OCI-LY1 (cell line): ENCODE measurements around the gene VPS26B.

Experiments used
- H2AFZ ChIP-seq: fragments of 200-600 bp; sonication (generic), shearing (Covaris generic); 2 replicates; pipeline ENCODE4 v1.6.0; 2014; ENCODE audit warnings: antibody characterized with exemption, mild to moderate bottlenecking, low read length
- H3F3A ChIP-seq: fragments of 200-600 bp; sonication (generic), shearing (Covaris generic); 2 replicates; pipeline ENCODE4 v1.6.0; 2014; ENCODE audit warnings: mild to moderate bottlenecking, antibody characterized with exemption, low read length, moderate library complexity; ENCODE audit not compliant: insufficient read depth
- H3K27ac ChIP-seq: fragments of 200-600 bp; sonication (generic); 2 replicates; pipeline ENCODE4 v1.5.1; 2014; ENCODE audit warnings: low read length, mixed run types, mild to moderate bottlenecking, low read depth; ENCODE audit not compliant: poor library complexity, severe bottlenecking
- H3K27me3 ChIP-seq: fragments of 200-600 bp; sonication (generic); 2 replicates; pipeline ENCODE4 v1.6.0; 2014; ENCODE audit warnings: antibody characterized with exemption, mild to moderate bottlenecking, low read length, moderate library complexity; ENCODE audit not compliant: insufficient read depth
- H3K36me3 ChIP-seq: fragments of 200-600 bp; sonication (generic); 2 replicates; pipeline ENCODE4 v1.6.1; 2014; ENCODE audit warnings: mild to moderate bottlenecking, antibody characterized with exemption, low read length, moderate library complexity, mixed read lengths; ENCODE audit not compliant: insufficient read depth
- H3K4me1 ChIP-seq: fragments of 200-600 bp; sonication (generic); 2 replicates; pipeline ENCODE4 v1.5.1; 2014; ENCODE audit warnings: mild to moderate bottlenecking, low read length, moderate library complexity; ENCODE audit not compliant: insufficient read depth, severe bottlenecking
- H3K4me2 ChIP-seq: fragments of 200-600 bp; sonication (generic), shearing (Covaris generic); 2 replicates; pipeline ENCODE4 v1.6.1; 2014; ENCODE audit warnings: low read length
- H3K4me3 ChIP-seq: fragments of 200-600 bp; sonication (generic); 2 replicates; pipeline ENCODE4 v1.5.1; 2014; ENCODE audit warnings: low read length, low read depth, mild to moderate bottlenecking, mixed read lengths; ENCODE audit not compliant: poor library complexity, severe bottlenecking
- H3K79me2 ChIP-seq: fragments of 200-600 bp; shearing (Covaris generic); 2 replicates; pipeline ENCODE4 v1.6.1; 2016; ENCODE audit warnings: mixed run types, low read length, mixed read lengths; ENCODE audit not compliant: insufficient read depth
- H3K9ac ChIP-seq: fragments of 200-600 bp; sonication (generic), shearing (Covaris generic); 2 replicates; pipeline ENCODE4 v1.6.1; 2014; ENCODE audit warnings: mild to moderate bottlenecking, low read length, mixed read lengths
- H3K9me2 ChIP-seq: fragments of 200-600 bp; sonication (generic), shearing (Covaris generic); 2 replicates; pipeline ENCODE4 v1.6.1; 2014; ENCODE audit warnings: low read depth, mild to moderate bottlenecking, low read length, mixed read lengths
- H3K9me3 ChIP-seq: fragments of 200-600 bp; shearing (Covaris generic); 2 replicates; pipeline ENCODE4 v1.6.1; 2014; ENCODE audit warnings: low read length, mixed read lengths
- H4K20me1 ChIP-seq: fragments of 200-600 bp; sonication (generic), shearing (Covaris generic); 2 replicates; pipeline ENCODE4 v1.6.0; 2016; ENCODE audit warnings: mild to moderate bottlenecking, low read length; ENCODE audit not compliant: insufficient read depth
- EZH2 ChIP-seq: fragments of 200-600 bp; sonication (generic), shearing (Covaris generic); IDR thresholded peaks from 2 replicates; pipeline ENCODE4 v1.8.0; 2017; ENCODE audit warnings: borderline replicate concordance, mixed run types, mild to moderate bottlenecking, antibody characterized with exemption, low read length, moderate library complexity, mixed read lengths
- TF ChIP-seq, protein P1 (sequence below): fragments of 200-600 bp; sonication (generic), shearing (Covaris generic); IDR thresholded peaks from 2 replicates; pipeline ENCODE4 v1.5.1; 2017; ENCODE audit warnings: mild to moderate bottlenecking, antibody characterized with exemption, low read length, moderate library complexity, mixed read lengths

The VPS26B gene

GRCh38 chr11:134289167-134289566 lies 64.7 kb downstream of the VPS26B start:
- Histone ChIP-seq H3K4me2 (no peak overlapping the region), H3K4me3 (no peak overlapping the region), H3K9me2 (no peaks in the 10 kb centered on the region), H2AFZ (no peak overlapping the region), H3K27ac (no peak overlapping the region), H3K4me1 (no peaks in the 10 kb centered on the region), H3K79me2 (no peaks in the 10 kb centered on the region), H3K9me3 (no peaks in the 10 kb centered on the region), H3K27me3 (no peaks in the 10 kb centered on the region), H4K20me1 (no peaks in the 10 kb centered on the region), H3K9ac (no peak overlapping the region), H3K36me3 (no peaks in the 10 kb centered on the region), H3F3A (no peaks in the 10 kb centered on the region)
- TF ChIP-seq, protein P1, sequence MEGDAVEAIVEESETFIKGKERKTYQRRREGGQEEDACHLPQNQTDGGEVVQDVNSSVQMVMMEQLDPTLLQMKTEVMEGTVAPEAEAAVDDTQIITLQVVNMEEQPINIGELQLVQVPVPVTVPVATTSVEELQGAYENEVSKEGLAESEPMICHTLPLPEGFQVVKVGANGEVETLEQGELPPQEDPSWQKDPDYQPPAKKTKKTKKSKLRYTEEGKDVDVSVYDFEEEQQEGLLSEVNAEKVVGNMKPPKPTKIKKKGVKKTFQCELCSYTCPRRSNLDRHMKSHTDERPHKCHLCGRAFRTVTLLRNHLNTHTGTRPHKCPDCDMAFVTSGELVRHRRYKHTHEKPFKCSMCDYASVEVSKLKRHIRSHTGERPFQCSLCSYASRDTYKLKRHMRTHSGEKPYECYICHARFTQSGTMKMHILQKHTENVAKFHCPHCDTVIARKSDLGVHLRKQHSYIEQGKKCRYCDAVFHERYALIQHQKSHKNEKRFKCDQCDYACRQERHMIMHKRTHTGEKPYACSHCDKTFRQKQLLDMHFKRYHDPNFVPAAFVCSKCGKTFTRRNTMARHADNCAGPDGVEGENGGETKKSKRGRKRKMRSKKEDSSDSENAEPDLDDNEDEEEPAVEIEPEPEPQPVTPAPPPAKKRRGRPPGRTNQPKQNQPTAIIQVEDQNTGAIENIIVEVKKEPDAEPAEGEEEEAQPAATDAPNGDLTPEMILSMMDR, result no peak
- no peak for TF ChIP-seq EZH2

DNA sequence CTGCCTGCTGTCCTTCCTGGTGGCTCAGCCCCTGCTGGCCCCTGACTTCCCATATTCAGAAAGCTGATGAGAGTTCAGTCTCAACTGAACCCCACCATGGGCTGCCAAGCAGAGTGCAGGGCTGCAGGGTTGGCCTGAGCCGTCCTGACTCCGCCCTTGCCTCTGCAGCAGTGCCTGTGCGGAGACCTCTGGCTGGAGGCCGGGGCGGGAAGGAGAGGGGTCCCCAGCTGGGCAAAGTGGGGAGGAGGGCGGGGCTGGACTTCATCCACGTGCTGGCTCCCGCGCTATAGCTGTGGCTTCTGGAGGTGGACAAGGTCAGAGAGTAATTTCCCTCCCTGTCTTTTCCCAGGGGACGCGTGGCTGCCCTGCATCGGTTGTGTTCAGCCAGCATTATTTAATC lies 65.3 kb downstream of the VPS26B start:
- Histone ChIP-seq H3K27me3 (no peaks in the 10 kb centered on the region), H3K36me3 (no peaks in the 10 kb centered on the region), H3K27ac (no peak overlapping the region), H3K9me2 (no peaks in the 10 kb centered on the region), H3K4me3 (no peak overlapping the region), H3F3A (no peaks in the 10 kb centered on the region), H3K9me3 (no peaks in the 10 kb centered on the region), H3K79me2 (no peaks in the 10 kb centered on the region), H3K9ac (no peak overlapping the region), H3K4me2 (no peak overlapping the region), H2AFZ (no peak overlapping the region), H3K4me1 (no peaks in the 10 kb centered on the region), H4K20me1 (no peaks in the 10 kb centered on the region)
- TF ChIP-seq, protein P1, result no peak
- TF ChIP-seq EZH2, result no peak

DNA sequence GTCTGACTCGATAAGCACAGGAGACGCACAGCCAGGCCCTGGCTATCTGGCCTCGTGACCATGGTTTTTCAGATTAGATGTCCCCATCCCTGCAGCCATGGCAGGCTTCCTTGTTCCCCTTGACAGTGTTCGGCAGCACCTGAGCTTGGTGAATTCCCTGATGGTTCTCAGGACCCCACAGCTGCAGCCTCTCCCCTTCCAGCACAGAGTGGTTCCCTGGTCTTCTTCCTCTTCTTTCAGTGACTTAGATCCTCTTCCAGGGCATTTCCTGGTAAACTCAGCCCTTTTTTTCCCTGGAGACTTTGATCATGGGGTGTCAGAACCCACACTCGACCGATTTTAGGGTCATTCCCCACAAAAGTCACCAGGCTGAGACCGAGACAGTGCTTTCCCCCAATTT lies 66.2 kb downstream of the VPS26B start:
- TF ChIP-seq, protein P1, result no peak
- no peak for TF ChIP-seq EZH2
- Histone ChIP-seq H3K4me2 (no peak overlapping the region), H3K9me3 (no peaks in the 10 kb centered on the region)

More for the DNA sequence above, 66.2 kb downstream of the VPS26B start:
- H3K36me3 ChIP-seq, result no peaks in the 10 kb centered on the region
- H3F3A ChIP-seq, result no peaks in the 10 kb centered on the region
- H3K9me2 ChIP-seq, result no peaks in the 10 kb centered on the region
- no peak overlapping the region for H3K9ac ChIP-seq
- H3K79me2 ChIP-seq, result no peaks in the 10 kb centered on the region
- no peaks in the 10 kb centered on the region for H3K27me3 ChIP-seq
- no peaks in the 10 kb centered on the region for H3K4me1 ChIP-seq
- no peak overlapping the region for H3K27ac ChIP-seq
- no peak overlapping the region for H2AFZ ChIP-seq
- H3K4me3 ChIP-seq, result no peak overlapping the region
- no peaks in the 10 kb centered on the region for H4K20me1 ChIP-seq
